Measurements from ENCODE around the gene INPP5A. TPM values are rescaled to one million over a fixed set of nuclear protein-coding genes. Genes with fewer than 3 reads are reported as not detected.

INPP5A gene
- total RNA-seq, 1 experiment from 2014 or later, result 22.6 TPM

DNA sequence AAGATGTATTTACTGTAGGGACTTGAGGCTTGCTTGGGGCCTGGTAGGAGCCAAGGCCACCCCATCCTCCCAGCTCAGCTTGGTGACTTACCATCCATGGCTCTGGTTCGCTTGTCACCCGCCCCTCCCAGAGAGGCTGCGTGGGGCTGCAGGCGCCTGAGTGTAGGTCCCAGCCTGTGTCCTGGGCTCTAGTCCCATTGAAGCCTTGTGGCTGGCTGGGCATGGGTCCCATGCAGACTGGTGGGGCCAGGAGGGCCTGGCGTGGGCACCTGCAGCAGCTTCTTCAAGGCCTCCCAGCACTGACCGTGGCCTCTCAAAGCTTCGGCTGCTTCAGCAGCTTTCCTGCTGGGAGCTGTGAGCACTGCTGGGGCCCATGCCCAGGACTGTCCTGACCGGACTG is 118.1 kb downstream of the INPP5A start:
- H3K36me3 ChIP-seq (ENCODE audit: low read depth, low read length), result peaks cover 7% of the 10 kb centered on the region
- no peak overlapping the region for H3K4me3 ChIP-seq (ENCODE audit: low read length)
- CTCF ChIA-PET, result no interaction called here
- H3F3A ChIP-seq (ENCODE audit: low read length, unreplicated experiment), result no peaks in the 10 kb centered on the region
- H3K9ac ChIP-seq (ENCODE audit: low read length), result no peak overlapping the region
- TF ChIP-seq, protein P1, sequence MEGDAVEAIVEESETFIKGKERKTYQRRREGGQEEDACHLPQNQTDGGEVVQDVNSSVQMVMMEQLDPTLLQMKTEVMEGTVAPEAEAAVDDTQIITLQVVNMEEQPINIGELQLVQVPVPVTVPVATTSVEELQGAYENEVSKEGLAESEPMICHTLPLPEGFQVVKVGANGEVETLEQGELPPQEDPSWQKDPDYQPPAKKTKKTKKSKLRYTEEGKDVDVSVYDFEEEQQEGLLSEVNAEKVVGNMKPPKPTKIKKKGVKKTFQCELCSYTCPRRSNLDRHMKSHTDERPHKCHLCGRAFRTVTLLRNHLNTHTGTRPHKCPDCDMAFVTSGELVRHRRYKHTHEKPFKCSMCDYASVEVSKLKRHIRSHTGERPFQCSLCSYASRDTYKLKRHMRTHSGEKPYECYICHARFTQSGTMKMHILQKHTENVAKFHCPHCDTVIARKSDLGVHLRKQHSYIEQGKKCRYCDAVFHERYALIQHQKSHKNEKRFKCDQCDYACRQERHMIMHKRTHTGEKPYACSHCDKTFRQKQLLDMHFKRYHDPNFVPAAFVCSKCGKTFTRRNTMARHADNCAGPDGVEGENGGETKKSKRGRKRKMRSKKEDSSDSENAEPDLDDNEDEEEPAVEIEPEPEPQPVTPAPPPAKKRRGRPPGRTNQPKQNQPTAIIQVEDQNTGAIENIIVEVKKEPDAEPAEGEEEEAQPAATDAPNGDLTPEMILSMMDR (conservative IDR thresholded peaks at IDR 0.05; ENCODE audit: low read depth, low read length), result no peak
- TF ChIP-seq EZH2phosphoT487 (IDR thresholded peaks at IDR 0.05; ENCODE audit: borderline replicate concordance, low read length) (no peak), EZH2 (IDR thresholded peaks at IDR 0.05; ENCODE audit: low read length, unreplicated experiment) (no peak)
- no peak overlapping the region for H3K4me2 ChIP-seq (ENCODE audit: low read length)
- H4K20me1 ChIP-seq (ENCODE audit: low read length), result no peaks in the 10 kb centered on the region
- ATAC-seq (no peak), DNase-seq (no peak)
- no peaks in the 10 kb centered on the region for H3K9me2 ChIP-seq (replicated peaks; ENCODE audit: low read length)
- H3K9me3 ChIP-seq (ENCODE audit: low read length), result no peaks in the 10 kb centered on the region
- no peak overlapping the region for H3K27ac ChIP-seq (ENCODE audit: low read length)
- no peaks in the 10 kb centered on the region for H3K4me1 ChIP-seq (ENCODE audit: insufficient read depth, low read length)
- no TSS peak for BruUV-seq (replicated peaks)
- POLR2A ChIA-PET (ENCODE audit: unreplicated experiment), result no interaction called here
- no peak overlapping the region for H2AFZ ChIP-seq (ENCODE audit: low read length)
- intact Hi-C loops (cut with micrococcal nuclease), result no loop called here
- no peaks in the 10 kb centered on the region for H3K27me3 ChIP-seq (ENCODE audit: low read length)
- no peaks in the 10 kb centered on the region for H3K79me2 ChIP-seq (ENCODE audit: low read length)

DNA sequence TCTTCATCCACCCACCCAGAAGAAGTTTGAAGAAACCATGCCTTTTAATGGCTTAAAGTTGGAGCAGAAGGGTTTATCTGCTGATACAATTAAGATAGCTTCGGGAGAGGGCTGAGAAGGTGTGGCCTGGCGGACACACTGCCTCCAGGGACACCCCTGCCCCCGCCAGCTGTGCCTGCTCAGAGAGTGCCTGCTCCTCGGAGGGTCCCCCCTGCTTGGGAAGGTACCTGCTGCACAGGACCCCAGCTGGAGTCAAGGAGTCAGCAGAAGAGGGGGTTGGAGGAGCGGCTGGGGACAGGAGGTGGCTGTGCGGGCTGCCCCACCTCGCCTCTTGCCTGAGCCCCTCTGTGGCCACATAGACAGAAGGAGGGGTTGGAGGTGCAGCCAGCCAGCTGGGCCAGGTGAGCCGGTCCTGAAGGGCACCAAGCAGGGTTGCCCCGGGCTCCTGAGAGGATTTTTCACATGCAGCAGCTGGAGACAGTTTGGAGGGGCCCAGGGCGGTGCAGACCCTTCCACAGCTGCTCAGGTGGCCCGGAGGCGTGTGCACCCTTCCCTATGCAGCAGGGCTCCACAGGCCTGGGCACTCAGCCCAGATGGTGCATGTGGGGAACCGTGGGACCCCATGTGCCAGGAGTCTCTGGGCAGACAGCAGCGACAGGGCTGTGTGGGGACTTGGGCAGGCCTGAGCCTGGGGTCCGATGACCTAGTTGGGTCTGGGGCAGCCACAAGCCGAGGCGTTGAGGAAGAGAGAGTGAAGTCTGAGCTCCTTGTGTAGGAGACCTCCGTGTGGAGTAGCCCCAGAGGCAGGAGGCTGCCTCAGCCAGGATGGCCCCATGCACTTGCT is 118.9 kb downstream of the INPP5A start:
- no TSS peak for BruUV-seq (replicated peaks)
- Histone ChIP-seq H4K20me1 (ENCODE audit: low read length) (no peaks in the 10 kb centered on the region), H2AFZ (ENCODE audit: low read length) (no peak overlapping the region), H3K9ac (ENCODE audit: low read length) (no peak overlapping the region), H3K27ac (ENCODE audit: low read length) (no peak overlapping the region), H3K79me2 (ENCODE audit: low read length) (no peaks in the 10 kb centered on the region), H3K4me1 (ENCODE audit: insufficient read depth, low read length) (no peaks in the 10 kb centered on the region), H3K36me3 (ENCODE audit: low read depth, low read length) (peaks cover 15% of the 10 kb centered on the region), H3K9me2 (replicated peaks; ENCODE audit: low read length) (no peaks in the 10 kb centered on the region), H3K9me3 (ENCODE audit: low read length) (0 out of 2 replicates have a peak, but pooled peaks cover 4% of the 10 kb centered on the region), H3K4me3 (ENCODE audit: low read length) (no peak overlapping the region), H3K27me3 (ENCODE audit: low read length) (no peaks in the 10 kb centered on the region), H3F3A (ENCODE audit: low read length, unreplicated experiment) (no peaks in the 10 kb centered on the region), H3K4me2 (ENCODE audit: low read length) (no peak overlapping the region)
- ChIA-PET CTCF (no interaction called here), POLR2A (ENCODE audit: unreplicated experiment) (no interaction called here)
- DNase-seq (no peak), ATAC-seq (no peak)
- intact Hi-C loops (cut with micrococcal nuclease), result no loop called here
- TF ChIP-seq EZH2 (IDR thresholded peaks at IDR 0.05; ENCODE audit: low read length, unreplicated experiment) (no peak), EZH2phosphoT487 (IDR thresholded peaks at IDR 0.05; ENCODE audit: borderline replicate concordance, low read length) (no peak)
- TF ChIP-seq, protein P1 (conservative IDR thresholded peaks at IDR 0.05; ENCODE audit: low read depth, low read length), result no peak

DNA sequence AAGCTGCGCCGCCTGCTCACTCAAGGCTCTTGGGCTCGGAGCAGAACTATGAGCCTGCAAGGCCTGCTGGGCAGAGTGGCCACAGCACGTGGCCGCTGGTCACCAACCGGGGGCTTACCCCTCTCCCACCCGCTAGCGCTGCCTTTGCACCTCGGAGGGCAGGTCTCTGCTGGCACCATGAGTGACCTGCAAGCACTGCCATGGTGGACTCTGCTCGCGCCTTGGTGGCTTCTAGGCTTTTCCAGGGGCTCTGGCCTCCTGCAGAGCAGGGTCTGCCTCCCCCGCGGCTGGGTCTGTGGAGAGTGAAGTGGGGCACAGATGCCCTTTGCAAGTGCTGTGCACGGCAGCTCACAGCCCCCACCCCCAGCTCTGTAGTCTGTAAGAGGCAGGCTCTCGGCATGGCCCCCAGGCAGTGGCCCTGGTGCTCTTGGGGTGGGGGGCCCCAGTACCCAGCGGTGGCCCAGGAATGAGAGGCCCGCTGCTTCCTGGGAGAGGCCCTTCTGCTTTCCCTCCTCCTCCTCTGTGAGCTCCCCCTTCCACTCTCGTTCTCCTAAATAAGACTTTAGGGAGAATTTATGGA is 119.6 kb downstream of the INPP5A start:
- H3F3A ChIP-seq (ENCODE audit: low read length, unreplicated experiment), result no peaks in the 10 kb centered on the region
- H3K79me2 ChIP-seq (ENCODE audit: low read length), result no peaks in the 10 kb centered on the region
- DNase-seq (no peak), ATAC-seq (no peak)
- TF ChIP-seq EZH2phosphoT487 (IDR thresholded peaks at IDR 0.05; ENCODE audit: borderline replicate concordance, low read length) (no peak), EZH2 (IDR thresholded peaks at IDR 0.05; ENCODE audit: low read length, unreplicated experiment) (no peak)
- TF ChIP-seq, protein P1 (conservative IDR thresholded peaks at IDR 0.05; ENCODE audit: low read depth, low read length), result no peak
- H3K9me2 ChIP-seq (replicated peaks; ENCODE audit: low read length), result no peaks in the 10 kb centered on the region
- H3K27me3 ChIP-seq (ENCODE audit: low read length), result no peaks in the 10 kb centered on the region
- CTCF ChIA-PET, result no interaction called here
- BruUV-seq (replicated peaks), result no TSS peak
- no peak overlapping the region for H3K4me3 ChIP-seq (ENCODE audit: low read length)
- H2AFZ ChIP-seq (ENCODE audit: low read length), result no peak overlapping the region
- no peaks in the 10 kb centered on the region for H3K4me1 ChIP-seq (ENCODE audit: insufficient read depth, low read length)
- peaks cover 17% of the 10 kb centered on the region for H3K36me3 ChIP-seq (ENCODE audit: low read depth, low read length)
- POLR2A ChIA-PET (ENCODE audit: unreplicated experiment), result no interaction called here
- H3K9ac ChIP-seq (ENCODE audit: low read length), result no peak overlapping the region
- H3K4me2 ChIP-seq (ENCODE audit: low read length), result no peak overlapping the region
- no peak overlapping the region for H3K27ac ChIP-seq (ENCODE audit: low read length)
- H3K9me3 ChIP-seq (ENCODE audit: low read length), result peaks cover 4% of the 10 kb centered on the region; the same call in 1 of the 2 replicates
- no peaks in the 10 kb centered on the region for H4K20me1 ChIP-seq (ENCODE audit: low read length)
- intact Hi-C loops (cut with micrococcal nuclease), result no loop called here

Data from PC-3 (cell line).